OCI-LY1 (cell line): Measurements from ENCODE around the gene FAM185A.

Source experiments
- CTCF ChIP-seq: fragments of 200-600 bp; sonication (generic), shearing (Covaris generic); IDR thresholded peaks from 2 replicates; pipeline ENCODE4 v1.5.1; 2017; ENCODE audit warnings: mild to moderate bottlenecking, antibody characterized with exemption, low read length, moderate library complexity, mixed read lengths
- EZH2 ChIP-seq: fragments of 200-600 bp; sonication (generic), shearing (Covaris generic); IDR thresholded peaks from 2 replicates; pipeline ENCODE4 v1.8.0; 2017; ENCODE audit warnings: borderline replicate concordance, mixed run types, mild to moderate bottlenecking, antibody characterized with exemption, low read length, moderate library complexity, mixed read lengths

GRCh38 chr7:102823390-102824119 lies 74.8 kb downstream of the FAM185A start:
- no peak for TF ChIP-seq CTCF
- TF ChIP-seq EZH2, result no peak
